Measurements from ENCODE around the gene GLT1D1.

Gene GLT1D1

DNA sequence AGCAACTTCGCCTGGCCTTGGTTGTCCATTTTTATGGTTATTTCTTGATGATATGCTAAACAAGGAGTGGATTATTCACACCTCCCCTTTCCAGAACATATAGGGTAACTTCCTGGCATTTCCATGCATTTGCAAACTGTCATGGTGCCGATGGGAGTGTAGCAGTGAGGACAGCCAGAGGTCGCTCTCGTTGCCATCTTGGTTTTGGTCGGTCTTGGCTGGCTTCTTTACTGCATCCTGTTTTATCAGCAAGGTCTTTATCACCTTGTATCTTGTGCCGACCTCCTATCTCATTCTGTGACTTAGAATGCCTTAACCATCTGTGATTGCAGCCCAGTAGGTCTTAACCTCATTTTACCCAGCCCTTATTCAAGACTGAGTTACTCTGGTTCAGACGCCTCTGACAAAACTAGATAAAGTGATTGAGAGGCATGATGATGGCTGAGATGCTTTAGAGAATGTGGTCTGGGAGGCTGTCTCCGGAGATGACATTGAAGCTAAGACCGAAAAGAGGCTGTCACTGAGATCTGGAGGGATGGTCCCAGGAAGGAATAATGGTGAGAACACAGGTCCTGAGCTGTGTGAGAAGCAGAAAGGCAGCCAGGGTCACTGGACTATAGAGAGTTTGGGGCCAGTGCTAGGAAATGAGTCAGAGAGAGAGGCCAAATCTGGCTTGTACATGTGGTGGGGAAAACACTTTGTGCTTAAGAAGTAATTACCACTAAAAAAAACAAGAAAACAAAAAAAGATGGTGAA lies 2.9 kb downstream of the GLT1D1 start:
- DNase-seq (ENCODE audit: low read depth), result no peak

DNA sequence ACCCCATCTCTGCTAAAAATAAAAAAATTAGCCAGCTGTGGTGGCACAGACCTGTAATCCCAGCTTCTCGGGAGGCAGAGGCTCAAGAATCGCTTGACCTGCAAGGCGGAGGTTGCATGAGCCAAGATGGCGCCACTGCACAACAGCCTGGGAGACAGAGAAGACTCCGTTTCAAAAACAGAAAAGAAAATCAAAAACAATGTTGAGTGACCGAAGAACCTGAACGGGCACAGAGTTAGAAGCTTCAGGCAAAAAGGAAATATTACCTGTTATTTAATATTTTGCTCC lies 3.5 kb downstream of the GLT1D1 start:
- no peak for DNase-seq (ENCODE audit: low read depth)

DNA sequence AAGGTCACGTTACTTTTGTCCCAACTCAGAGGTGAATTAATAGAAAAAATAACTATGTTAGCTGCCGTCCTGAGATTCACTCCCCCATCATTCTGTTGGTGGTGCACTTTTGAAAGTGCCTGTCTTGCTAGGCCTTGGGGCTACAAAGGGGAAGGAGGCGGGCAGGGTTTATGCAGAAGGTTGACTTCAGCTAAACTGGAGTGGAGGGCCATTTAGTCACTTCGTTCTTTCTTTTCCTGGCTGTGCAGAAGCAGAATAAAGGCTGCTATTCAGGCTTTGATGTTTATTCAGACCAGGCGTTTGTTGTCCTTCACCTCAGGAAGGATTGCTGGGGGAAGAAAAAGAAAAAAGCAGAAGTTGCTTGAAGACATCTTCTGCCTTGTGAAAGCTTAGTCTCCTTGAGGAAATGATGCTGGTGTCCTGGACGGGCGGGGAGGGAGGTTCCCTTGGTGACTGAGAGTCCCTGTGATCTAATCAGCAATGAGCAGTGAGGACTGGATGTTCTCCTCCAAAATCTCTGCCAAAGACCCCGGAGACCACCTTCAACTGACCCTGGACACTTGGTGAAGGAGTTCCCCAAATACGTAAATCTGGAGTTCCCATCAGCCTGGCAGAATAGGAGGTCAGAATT lies 4.0 kb downstream of the GLT1D1 start:
- DNase-seq (ENCODE audit: low read depth), result no peak

DNA sequence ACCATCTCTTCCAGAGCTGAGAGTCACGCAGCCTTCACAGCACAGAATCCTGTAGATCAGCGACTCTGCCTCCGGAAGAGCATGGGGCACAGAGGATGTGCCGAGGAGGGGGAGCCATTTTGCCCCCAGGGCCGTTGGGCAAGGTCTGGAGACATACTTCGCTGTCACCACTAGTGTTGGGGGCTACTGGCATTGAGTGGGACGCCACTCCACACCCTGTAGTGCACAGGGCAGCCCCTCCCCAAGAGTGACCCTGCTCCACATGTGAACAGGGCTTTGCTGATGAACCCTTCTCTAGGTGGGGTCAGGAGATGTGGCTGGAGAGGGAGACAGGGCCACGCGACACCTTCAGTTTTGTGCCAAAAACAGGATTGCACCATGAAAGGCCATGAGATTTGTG lies 6.0 kb downstream of the GLT1D1 start:
- no peak for DNase-seq (ENCODE audit: low read depth)

DNA sequence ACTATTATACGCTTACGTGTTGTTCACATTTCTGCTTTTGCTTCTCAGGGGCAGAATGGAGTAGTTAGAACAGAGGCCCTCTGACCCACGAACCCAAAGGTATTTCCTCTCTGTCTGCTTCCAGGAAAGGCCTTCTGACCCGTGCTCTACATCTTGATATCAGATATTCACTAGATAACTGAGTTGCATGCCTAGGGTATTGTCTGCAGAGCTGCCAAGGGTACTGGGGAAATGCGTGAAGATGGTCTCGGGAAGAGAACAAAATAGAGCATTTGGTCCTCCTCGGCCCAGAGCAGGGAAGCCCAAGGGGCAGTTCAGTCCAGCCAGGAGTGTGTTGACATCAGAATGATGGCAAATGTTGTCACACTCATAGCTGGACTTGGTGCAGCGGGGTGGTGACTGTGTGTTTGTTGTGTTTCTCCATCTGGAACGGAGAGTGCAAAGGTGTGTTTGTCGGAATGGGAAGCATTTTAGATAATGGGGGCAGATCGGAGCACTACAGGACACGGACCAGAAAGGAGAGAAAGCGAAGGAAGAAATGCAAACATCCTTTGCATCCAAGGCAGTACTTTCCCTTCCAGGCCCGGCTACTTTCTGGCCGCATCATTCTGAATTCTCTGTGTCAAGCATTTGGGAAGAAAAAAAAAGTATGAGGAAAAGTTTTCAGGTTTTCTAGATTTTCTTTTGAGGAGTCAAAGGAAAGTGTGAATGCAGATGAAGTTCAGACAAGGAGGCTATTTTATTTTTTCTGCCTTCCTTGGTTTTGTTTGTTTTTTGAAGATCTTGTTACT lies 8.1 kb downstream of the GLT1D1 start:
- DNase-seq (ENCODE audit: low read depth), result no peak

DNA sequence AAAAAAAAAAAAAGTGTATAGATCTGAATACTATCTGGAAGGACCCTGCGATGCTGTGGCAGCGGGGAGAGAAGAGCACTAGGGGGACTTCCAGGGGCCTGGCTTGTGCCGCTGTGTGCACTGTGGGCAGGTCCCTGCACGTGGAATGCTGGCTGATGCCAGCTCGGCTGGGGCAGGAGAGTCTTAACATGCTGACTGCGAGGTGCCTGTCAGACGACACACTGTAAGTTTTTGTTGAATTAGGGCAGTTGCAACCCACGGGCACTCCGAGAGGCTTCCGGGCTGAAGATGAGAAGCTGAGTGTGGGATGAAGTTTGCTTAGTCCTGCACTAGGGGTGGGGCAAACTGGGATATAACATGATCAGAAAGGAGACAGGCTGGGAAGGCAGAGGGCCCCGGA lies 10.7 kb downstream of the GLT1D1 start:
- DNase-seq (ENCODE audit: low read depth), result no peak

DNA sequence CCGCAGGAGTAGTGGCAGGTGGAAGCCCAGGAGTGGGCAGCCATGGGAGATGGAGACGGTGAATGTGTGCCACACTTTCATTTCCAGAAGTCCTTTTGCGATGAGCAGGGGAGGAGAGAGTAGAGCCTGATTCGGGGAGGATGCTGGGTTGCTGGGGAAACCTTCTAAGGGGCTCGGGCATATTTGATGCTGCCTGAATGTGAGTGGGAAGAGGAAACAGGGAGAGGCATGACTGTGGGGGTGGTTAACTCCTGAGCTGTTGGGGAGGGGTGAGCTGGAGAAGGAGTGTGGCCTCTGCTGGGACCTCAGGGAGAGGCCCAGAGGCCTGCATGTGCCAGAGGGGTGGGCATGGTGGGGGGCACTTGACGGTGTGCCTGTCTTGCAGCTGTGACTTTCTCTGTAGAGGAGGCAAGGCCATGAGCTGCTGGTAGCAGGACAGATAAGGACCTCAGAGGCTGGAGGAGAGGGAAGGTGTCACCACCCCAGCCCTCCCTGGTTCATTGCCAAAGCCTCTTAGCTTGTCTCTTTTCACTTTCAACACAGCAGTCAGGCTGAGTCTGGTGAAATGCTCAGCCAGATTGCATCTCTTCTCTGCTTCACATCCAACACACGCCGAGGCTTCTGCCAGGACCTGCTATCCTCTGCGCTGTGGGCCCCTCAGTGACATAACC lies 11.4 kb downstream of the GLT1D1 start:
- DNase-seq (ENCODE audit: low read depth), result no peak

DNA sequence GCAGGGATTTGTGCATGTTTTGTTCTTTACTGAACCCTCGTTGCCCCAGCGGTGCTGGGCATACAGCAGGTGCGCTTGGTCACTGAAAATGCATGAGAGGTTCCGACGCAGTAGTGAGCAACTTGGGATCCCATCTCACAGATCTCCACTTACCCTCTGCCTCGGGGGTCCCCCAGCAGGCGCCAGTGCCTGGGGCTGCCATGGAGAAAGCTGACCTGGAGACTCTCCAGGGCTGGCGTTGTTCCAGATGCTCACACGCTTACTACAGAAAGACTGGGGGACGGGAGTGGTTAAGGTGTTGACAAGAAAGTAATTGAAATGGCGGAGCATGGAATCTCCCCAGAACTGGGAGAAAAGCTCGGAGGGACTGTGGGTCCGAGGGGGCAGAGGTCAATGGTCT lies 14.2 kb downstream of the GLT1D1 start:
- no peak for DNase-seq (ENCODE audit: low read depth)

DNA sequence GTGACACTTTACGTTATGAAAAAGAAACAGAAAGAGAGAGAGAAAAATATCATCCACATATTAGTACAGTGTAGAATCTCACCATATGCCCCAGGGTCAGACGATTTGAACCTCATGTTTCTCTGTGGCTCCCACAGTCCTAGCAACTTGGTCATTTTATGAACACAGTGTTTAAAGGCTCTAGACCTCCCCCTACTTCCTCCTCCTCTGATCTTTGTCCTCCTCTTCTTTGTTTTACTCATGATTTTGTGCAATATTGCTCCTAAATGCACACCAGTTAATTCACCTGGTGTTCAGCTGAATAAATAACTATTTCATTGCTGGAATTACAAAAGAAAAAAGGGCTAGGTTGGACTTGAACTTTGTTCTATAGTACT lies 18.2 kb downstream of the GLT1D1 start:
- DNase-seq (ENCODE audit: low read depth), result no peak

DNA sequence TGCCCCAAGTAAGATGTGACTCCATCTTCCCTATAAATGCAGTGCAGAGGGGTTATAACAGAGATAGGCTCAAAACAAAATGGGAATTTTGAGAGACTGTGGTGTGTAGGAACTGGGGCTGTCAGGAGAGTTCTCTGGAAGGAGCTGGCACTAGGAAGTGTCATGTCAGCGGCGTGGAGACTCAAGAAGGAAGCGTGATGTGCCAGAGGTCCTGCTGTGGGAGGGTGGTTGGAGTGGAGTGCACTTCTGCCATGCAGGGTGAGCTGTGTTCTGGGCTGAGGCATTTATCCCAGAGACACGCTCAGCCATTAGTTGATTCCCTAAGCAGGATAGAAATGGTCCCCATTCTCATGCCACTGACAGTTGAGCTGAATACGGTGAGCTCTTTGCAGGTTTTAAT lies 19.0 kb downstream of the GLT1D1 start:
- DNase-seq (ENCODE audit: low read depth), result no peak

DNA sequence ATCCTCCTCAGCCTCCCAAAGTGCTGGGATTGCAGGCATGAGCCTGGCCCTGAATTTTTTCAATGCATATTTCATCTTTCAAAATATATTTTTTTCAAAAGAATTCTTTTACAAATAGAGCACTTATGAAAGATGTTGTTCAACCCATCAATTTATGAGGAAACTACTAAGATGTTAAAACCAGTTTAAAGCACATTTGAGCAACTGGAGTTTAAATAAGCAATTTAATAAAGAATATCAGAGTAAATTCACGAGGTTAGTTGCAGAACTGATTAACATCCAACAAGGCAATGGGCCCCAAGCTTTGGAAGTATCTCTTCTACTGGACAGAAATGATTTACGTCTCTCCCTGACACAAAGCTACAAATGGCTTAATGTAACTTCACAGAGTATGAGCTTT lies 23.3 kb downstream of the GLT1D1 start:
- no peak for DNase-seq (ENCODE audit: low read depth)

DNA sequence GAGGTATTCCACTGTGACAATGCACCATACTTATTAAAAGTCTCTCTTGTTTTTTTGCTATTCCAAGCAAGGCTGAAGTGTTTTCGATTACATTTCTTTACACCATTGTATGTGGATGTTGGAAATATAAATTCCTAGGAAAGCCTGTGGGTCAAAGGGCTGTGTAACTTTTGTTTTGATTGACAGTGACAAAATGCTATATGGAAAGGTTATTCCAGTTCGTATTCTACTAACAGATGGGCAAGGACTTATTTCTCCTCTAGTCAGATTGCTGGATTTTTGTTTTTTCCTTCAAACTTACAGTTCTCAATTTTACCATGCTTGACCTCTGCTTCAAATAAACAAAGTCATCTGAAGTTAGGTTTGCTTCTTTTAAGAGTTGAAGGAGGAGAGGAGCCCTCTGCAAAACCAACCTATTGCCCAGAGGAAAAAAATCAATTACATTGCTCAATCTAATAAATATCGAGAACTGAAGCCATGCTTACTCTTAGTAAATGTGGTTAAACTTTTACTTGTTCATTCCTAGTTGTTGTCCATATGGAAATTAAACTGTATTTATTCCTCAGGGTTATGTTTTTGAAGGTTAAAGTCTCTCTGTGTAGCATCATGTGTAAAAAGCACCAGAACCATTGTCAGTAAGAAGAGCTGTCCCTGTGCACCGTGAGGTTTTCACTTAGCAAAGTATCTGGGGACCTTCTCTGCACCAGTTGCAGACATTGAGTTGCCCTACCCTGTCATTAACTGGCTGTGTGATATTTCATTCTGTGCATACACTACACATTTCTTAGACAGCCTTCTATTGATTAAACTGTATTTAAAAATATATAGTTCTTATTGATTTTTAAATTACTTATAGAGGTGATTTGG lies 26.9 kb downstream of the GLT1D1 start:
- no peak for DNase-seq (ENCODE audit: low read depth)

DNA sequence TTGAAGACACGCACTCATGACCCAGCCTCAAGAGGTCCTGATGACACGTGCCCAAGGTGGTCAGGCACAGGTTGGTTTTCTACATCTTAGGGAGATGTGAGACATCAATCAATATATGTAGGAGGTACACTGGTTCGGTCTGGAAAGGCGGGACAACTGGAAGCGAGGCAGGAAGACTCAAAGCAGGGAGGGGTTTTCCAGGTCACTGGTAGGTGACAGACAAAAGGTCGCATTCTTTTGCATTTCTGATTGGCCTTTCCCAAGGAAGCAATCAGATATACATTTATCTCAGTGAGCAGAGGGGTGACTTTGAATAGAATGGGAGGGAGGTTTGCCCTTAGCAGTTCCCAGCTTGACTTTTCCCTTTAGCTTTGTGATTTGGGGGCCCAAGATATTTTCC lies 38.6 kb downstream of the GLT1D1 start:
- no peak for DNase-seq (ENCODE audit: low read depth)

DNA sequence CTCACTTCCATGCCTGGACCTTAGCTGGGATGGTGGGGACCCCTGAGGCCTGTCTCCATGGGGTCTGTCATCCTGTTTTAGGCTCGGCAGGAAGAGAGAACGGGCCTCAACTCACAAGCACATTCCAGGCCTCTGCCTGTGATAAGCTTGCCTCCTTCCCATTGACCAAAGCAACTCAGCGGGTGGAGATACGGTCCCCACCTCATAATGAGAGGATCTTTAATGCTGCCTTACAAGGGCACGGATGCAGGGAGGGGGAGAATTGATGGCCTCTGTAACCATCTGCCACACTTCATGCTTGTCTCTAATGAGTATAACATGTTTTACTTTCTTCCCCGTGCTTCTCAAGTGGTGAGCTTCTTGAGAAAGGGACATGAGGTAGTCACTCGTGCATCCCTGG lies 50.0 kb downstream of the GLT1D1 start:
- DNase-seq (ENCODE audit: low read depth), result no peak

DNA sequence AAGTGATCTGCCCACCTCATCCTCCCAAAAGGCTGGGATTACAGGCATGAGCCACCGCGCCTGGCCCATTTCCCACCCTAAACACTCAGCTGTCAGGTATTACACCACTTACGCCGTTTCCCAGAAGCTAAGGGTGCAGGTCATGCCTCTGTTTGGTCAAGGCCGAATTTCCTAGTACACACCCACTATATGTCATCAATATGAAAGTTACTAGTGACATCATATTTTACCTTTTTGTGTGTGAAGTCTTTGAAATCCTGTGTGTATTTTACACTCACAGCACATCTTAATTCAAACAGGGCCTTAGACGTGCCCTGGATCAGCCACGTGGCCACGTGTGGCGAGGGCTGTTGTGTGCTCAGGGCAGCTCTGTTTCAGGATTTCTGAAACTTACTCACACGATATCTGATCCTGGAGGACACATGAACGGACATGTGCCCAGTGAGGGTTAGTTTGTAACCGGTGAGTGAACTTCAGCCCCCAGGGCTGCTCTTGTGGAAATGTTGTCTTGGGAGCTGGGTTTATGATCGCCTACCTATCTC lies 51.8 kb downstream of the GLT1D1 start:
- DNase-seq (ENCODE audit: low read depth), result no peak

DNA sequence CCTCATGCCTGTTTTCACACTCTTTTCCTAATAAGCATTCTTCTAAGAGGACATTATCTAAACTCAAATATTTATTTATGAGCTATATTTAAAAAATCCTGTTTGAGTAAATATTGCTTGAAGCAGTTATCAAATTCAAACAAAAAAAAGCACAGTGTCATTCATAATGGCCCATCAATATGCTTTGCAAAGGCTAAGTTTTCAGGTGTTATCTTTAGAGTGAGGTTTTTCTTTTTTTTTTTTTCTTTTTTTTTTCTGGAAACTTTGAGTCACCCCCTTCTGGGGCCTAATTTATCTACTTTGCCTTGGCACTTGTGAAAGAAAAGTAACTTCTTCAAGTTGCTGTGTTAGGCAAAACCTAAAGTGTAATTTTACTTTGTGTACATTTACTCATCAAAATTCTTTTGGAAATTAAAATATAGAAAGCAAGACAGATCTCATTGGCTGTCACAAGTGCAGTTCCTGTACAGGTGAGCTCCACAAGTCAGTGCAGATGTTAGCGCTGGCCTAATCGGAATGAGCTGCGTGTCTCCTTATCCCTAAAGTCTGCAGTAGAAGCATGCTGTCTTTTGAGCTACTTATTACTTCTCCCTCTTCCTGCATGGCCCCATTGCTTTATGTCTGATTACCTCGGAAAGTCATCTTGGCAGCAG lies 53.3 kb downstream of the GLT1D1 start:
- DNase-seq (ENCODE audit: low read depth), result no peak

DNA sequence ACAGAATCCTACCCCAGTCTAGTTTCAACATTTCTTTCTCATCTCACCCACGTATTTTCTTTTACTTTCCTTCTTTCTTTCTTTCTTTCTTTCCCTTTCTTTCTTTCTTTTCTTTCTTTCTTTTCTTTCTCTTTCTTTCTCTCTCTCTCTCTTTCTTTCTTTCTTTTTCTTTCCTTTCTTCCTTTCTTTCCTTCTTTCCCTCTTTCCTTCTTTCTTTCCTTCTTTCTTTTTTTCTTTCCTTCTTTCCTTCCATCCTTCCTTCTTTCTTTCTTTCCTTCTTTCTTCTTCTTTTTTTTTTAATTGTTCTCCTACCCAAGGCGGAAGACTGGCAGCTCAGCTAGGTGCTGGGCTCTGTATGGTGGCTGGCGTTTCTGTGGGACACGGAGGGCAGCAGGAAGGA lies 55.0 kb downstream of the GLT1D1 start:
- no peak for DNase-seq (ENCODE audit: low read depth)

DNA sequence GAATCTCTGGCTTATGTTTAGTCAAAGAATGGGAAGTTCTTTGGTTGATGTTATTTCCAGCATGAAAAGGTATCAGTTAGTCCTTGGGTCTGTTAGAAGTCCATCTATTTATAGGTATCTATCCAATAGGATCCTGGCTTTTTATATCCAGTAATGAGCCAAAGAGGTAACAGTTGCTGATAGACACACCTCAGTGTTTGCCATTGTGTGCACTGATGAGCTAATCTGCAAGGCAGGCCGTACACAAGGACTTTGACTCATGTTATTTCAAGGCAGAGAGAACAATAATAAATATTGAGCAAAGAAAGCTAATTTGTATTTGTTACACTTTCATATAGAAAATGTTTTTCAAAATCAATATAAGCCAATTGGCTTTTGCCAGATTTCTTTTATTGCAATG lies 56.4 kb downstream of the GLT1D1 start:
- DNase-seq (ENCODE audit: low read depth), result no peak

DNA sequence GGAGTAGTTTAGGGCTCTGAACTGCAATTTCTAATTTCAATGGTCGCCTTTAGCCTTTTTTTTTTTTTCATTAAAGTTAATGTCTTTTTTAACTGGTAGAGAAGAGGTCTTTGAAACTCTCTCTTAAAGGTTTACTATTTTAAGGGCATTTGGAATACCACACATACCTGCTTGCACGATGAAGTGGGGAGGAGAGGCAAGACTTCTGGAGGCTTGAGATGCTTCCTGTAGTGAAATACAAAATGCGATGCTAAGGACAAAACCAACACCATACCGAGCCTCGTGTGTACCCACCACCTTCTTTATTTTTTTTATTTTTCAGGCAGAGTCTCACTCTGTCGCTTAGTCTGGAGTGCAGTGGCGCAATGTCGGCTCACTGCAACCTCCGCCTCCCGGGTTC lies 57.4 kb downstream of the GLT1D1 start:
- no peak for DNase-seq (ENCODE audit: low read depth)

DNA sequence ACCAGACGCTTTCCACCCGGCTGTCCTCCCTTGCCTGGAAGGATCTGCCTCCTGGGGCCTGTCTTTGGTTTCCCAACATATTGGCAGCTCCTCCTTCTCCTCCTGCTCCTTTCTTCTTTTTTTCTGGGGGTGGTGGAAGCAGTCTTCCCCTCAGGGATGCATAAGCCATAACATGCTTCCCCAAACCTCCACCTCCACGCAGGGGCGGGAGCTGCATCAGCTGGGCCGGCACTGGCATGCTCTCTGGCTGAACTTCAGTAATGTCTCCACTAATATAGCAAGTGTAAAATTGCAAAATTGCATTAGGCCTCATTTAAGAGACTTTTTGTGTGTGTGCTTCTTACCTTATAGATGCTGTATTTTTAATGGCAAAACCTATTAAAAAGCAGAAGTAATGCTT lies 58.6 kb downstream of the GLT1D1 start:
- DNase-seq (ENCODE audit: low read depth), result no peak

DNA sequence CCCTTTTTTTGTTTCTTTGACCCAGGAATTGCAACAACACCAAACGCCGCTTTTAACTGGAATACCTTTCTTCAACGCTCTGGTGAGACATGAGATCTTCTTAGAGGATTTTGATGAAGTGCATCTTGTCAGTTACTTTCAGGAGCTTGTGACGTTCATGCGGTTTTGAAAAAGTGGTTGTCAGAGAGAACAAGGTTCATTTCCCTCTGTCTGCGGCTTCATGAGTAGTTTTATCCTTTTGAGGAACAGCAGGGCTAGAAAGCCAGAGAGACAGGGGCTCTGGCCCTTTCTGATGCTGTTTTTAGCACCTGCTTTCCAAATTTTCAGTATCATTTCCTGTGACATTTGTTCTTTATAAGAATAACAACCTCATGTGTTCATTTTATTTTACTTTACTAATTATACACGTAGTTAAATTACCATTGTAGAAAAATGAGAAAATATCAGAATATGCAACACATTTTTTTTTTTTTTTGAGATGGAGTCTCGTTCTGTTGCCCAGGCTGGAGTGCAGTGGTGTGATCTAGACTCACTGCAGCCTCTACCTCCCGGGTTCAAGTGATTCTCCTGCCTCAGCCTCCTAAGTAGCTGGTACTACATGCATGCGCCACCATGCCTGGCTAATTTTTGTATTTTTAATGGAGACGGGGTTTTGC lies 61.8 kb downstream of the GLT1D1 start:
- no peak for DNase-seq (ENCODE audit: low read depth)

Measured in stimulated activated CD4-positive, alpha-beta T cell treated with anti-CD3 and anti-CD28 coated beads, Interleukin-2, amount 100 ng/mL, for 4 hours (primary cell).